ENCODE data around the gene MSH5. TPM values are rescaled to one million over a fixed set of nuclear protein-coding genes. Genes with fewer than 3 reads are reported as not detected.

Gene MSH5
- total and polyA plus RNA-seq, 9 of the 15 experiments (the other 6 are each of a cell fraction or from before 2014, with no cell fraction given), result 12.5 to 104 (median 46.6) TPM

GRCh38 chr6:31806470-31807272, 66.9 kb downstream of the MSH5 start, which contains the start of gene LSM2 (continued):
- TF ChIP-seq ETV1 (tag; conservative IDR thresholded peaks at IDR 0.05; ENCODE audit: low read depth), result no peak
- TF ChIP-seq ZNF589 (CRISPR knock-in tag; IDR thresholded peaks at IDR 0.05; ENCODE audit: low read depth), result no peak
- TF ChIP-seq HMGN3 (IDR thresholded peaks at IDR 0.05; ENCODE audit: borderline replicate concordance, extremely low read depth, insufficient read length, low read depth, low read length), result peak; percentile 98
- no peak for TF ChIP-seq DACH1 (IDR thresholded peaks at IDR 0.05; ENCODE audit: partially characterized antibody)
- peak; percentile 74; the same call in 1 of the 2 replicates for TF ChIP-seq NR2F6 (CRISPR knock-in tag; IDR thresholded peaks at IDR 0.05)
- peak; percentile 49; the same call in 1 of the 2 replicates for TF ChIP-seq ZBED1 (IDR thresholded peaks at IDR 0.05)
- TF ChIP-seq CHD1 (IDR thresholded peaks at IDR 0.05; ENCODE audit: low read length), result no peak
- TF ChIP-seq TOE1 (IDR thresholded peaks at IDR 0.05; ENCODE audit: borderline replicate concordance), result peak; percentile 78; the same call in 1 of the 2 replicates
- TF ChIP-seq TOE1 (CRISPR knock-in tag; IDR thresholded peaks at IDR 0.05; ENCODE audit: borderline replicate concordance, low read depth), result no peak
- TF ChIP-seq MCM3 (IDR thresholded peaks at IDR 0.05), result no peak
- 0 out of 2 replicates have a peak, but pooled peaks have one; percentile 6 for TF ChIP-seq GTF2E2 (tag; IDR thresholded peaks at IDR 0.05)
- no peak for TF ChIP-seq PPARD (CRISPR knock-in tag; IDR thresholded peaks at IDR 0.05)
- TF ChIP-seq PBX2 (CRISPR knock-in tag; IDR thresholded peaks at IDR 0.05; ENCODE audit: low read depth), result no peak
- no peak for TF ChIP-seq PBX2 (tag; conservative IDR thresholded peaks at IDR 0.05; ENCODE audit: low read depth)
- TF ChIP-seq CBFB (CRISPR knock-in tag; IDR thresholded peaks at IDR 0.05), result peak; percentile 90; the same call in 1 of the 2 replicates
- no peak for TF ChIP-seq ZNF408 (CRISPR knock-in tag; IDR thresholded peaks at IDR 0.05; ENCODE audit: low read depth)
- no peak; the same call in 1 of the 2 replicates for TF ChIP-seq ZSCAN29 (IDR thresholded peaks at IDR 0.05)
- TF ChIP-seq BRD9 (IDR thresholded peaks at IDR 0.05; ENCODE audit: low read depth, partially characterized antibody), result peak; percentile 87
- TF ChIP-seq ZNF561 (CRISPR knock-in tag; conservative IDR thresholded peaks at IDR 0.05), result 0 out of 2 replicates have a peak, but pooled peaks have one; percentile 18
- TF ChIP-seq MYNN (IDR thresholded peaks at IDR 0.05), result peak; percentile 53; the same call in 1 of the 2 replicates
- no peak for TF ChIP-seq MYNN (CRISPR knock-in tag; IDR thresholded peaks at IDR 0.05)
- TF ChIP-seq SREBF2 (CRISPR knock-in tag; IDR thresholded peaks at IDR 0.05), result no peak
- peak; percentile 86; the same call in 1 of the 2 replicates for TF ChIP-seq ATF6 (CRISPR knock-in tag; IDR thresholded peaks at IDR 0.05)
- TF ChIP-seq TEAD4 (IDR thresholded peaks at IDR 0.05; ENCODE audit: low read length), result no peak; the same call in 1 of the 2 replicates
- no peak for TF ChIP-seq TEAD4 (CRISPR knock-in tag; IDR thresholded peaks at IDR 0.05; ENCODE audit: borderline replicate concordance)
- 0 out of 2 replicates have a peak, but pooled peaks have one; percentile 15 for TF ChIP-seq SMARCE1 (IDR thresholded peaks at IDR 0.05)
- peak; percentile 96 for TF ChIP-seq POLR2B (IDR thresholded peaks at IDR 0.05; ENCODE audit: low read depth, partially characterized antibody)
